A673 (cell line): ENCODE data around the gene TMSB15C. TPM values are rescaled to one million over a fixed set of nuclear protein-coding genes. Genes with fewer than 3 reads are reported as not detected.
"Not testable (repeated sequence)": the region's sequence is repeated elsewhere in the genome, so short reads cannot be mapped to it uniquely, and the experiment has no call there.

Experiments used
- Bru-seq: library from RNA; stranded (reverse); fragments of 400-500 nt; gene quantifications from one replicate; lab custom pipeline; 2021; lab: Mats Ljungman, UMichigan
- BruChase-seq, 2 experiments: library from RNA; stranded (reverse); fragments of 400-500 nt; gene quantifications; one replicate each; lab custom pipeline; 2021; lab: Mats Ljungman, UMichigan
- BruUV-seq: library from RNA; stranded (reverse); fragments of 400-500 nt; replicated peaks from 2 replicates; lab custom pipeline; 2021; lab: Mats Ljungman, UMichigan
- CTCF ChIA-PET: fragments of 300-600 bp; sonication (Branson Sonifier 250); formaldehyde crosslinking; loops from one replicate; lab custom pipeline; 2022; ENCODE audit warnings: antibody characterized with exemption; lab: Charles Lee
- POLR2A ChIA-PET: fragments of 300-600 bp; sonication (Branson Sonifier 250); formaldehyde crosslinking; loops from one replicate; lab custom pipeline; 2022; ENCODE audit warnings: antibody characterized with exemption; ENCODE audit not compliant: low non-redundant PET; lab: Charles Lee
- DNase-seq: peaks from one replicate; pipeline ENCODE4 v3.0.0-alpha.2; 2015; ENCODE audit warnings: low spot score
- H3K27ac ChIP-seq: fragments of 200-600 bp; sonication (generic); 2 replicates; pipeline ENCODE4 v1.5.1; 2016; ENCODE audit warnings: mixed run types, low read depth, mild to moderate bottlenecking, mixed read lengths, antibody characterized with exemption, low read length; ENCODE audit not compliant: poor library complexity, severe bottlenecking
- H3K27me3 ChIP-seq: fragments of 200-600 bp; sonication (generic); replicated peaks from 2 replicates; pipeline ENCODE4 v1.6.1; 2017; ENCODE audit warnings: mixed run types, low read depth, mild to moderate bottlenecking, mixed read lengths, antibody characterized with exemption, low read length; ENCODE audit not compliant: insufficient read depth, poor library complexity
- H3K36me3 ChIP-seq: fragments of 200-600 bp; sonication (generic); 2 replicates; pipeline ENCODE4 v1.6.1; 2016; ENCODE audit warnings: mixed run types, mild to moderate bottlenecking, mixed read lengths, antibody characterized with exemption, low read length; ENCODE audit not compliant: insufficient read depth, poor library complexity, severe bottlenecking
- H3K4me1 ChIP-seq: fragments of 200-600 bp; sonication (generic); 2 replicates; pipeline ENCODE4 v1.6.1; 2017; ENCODE audit warnings: mixed run types, mild to moderate bottlenecking, mixed read lengths, antibody characterized with exemption, low read length; ENCODE audit not compliant: insufficient read depth, poor library complexity, severe bottlenecking
- H3K4me3 ChIP-seq: fragments of 200-600 bp; sonication (generic); 2 replicates; pipeline ENCODE4 v1.5.1; 2016; ENCODE audit warnings: low read depth, mixed run types, mild to moderate bottlenecking, mixed read lengths, low read length; ENCODE audit not compliant: poor library complexity, severe bottlenecking
- H3K9me3 ChIP-seq: fragments of 200-600 bp; sonication (generic); 2 replicates; pipeline ENCODE4 v1.6.1; 2016; ENCODE audit warnings: mixed run types, low read depth, mild to moderate bottlenecking, mixed read lengths, antibody characterized with exemption, low read length; ENCODE audit not compliant: poor library complexity, severe bottlenecking
- EZH2 ChIP-seq: fragments of 200-600 bp; sonication (generic); IDR thresholded peaks from 2 replicates; pipeline ENCODE4 v1.6.1; 2017; ENCODE audit warnings: borderline replicate concordance, low read depth, mild to moderate bottlenecking, mixed read lengths, antibody characterized with exemption, low read length; ENCODE audit not compliant: poor library complexity, severe bottlenecking
- intact Hi-C: fragments of 100-400 bp; cut with micrococcal nuclease; formaldehyde crosslinking; loops from one replicate; pipeline ENCODE4 v1.10.0; 2022; ENCODE audit not compliant: unreplicated experiment
- long read RNA-seq: library from polyadenylated mRNA; stranded (forward); transcript quantifications from one replicate; pipeline ENCODE4 v2.0.0, GENCODE V29; 2022
- total RNA-seq: library from RNA; stranded (reverse); gene quantifications from 2 replicates; pipeline ENCODE4 v1.2.3, GENCODE V29; 2021
- TF ChIP-seq, protein P1 (sequence below): fragments of 300-800, 200-600 bp; sonication (generic); conservative IDR thresholded peaks from 2 replicates; pipeline ENCODE4 v1.5.1; 2017; ENCODE audit warnings: low read depth, mild to moderate bottlenecking, antibody characterized with exemption, low read length, moderate library complexity, mixed read lengths

Gene TMSB15C
- total RNA-seq: 8.2 and 10.8 TPM in 2 replicates
- percentile 19 among the genes with signal in this experiment for Bru-seq, nascent RNA
- BruChase-seq, experiment 1, labeled RNA remaining after a 2-hour chase: percentile 28 among the genes with signal in this experiment
- BruChase-seq, experiment 2, labeled RNA remaining after a 6-hour chase: percentile 17 among the genes with signal in this experiment
- long read RNA-seq, transcript TMSB15B-207 (3 exons, 947 nt): major isoform, 7 of 26 reads
- long read RNA-seq, partial matches to known transcripts: 6 of 26 reads
- long read RNA-seq, other reads (novel, unspliced or antisense): 12 of 26 reads

DNA sequence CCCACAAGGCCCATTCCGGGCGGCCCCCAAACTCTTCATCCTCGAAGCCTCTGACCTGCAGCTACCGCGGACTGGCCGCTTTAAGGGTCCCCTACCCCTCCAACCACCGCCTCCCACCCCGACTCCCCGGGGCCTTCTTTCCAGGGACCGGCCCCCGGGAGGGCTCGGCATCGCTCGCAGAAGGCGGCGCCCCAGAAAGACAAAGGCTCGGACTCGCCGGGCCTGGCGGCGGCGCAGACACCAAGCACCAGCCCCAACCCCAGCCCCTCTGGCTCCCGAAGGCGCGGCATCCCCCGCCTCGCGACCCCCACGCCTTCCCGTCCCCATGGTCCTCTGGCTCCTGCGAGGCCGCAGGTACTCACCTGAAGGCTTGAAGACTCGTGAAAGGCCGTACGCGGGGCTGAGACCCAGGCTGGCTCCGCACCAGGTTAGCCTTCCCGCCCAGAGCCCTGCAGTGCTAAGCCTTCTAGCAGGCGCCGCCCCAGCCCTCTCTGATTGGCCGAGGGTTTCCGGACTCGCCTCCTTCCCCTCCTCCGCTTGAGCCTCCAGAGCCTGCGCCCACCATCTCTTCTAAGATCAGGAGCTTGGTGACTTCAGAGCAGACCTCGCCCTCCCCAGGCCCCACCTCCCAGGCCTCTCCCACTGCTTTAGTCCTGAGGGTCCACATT is at the start of gene TMSB15C:
TMSB15C (minus strand) TSS at position 459 of the 668 bp plus-strand sequence.
- H3K4me3 ChIP-seq, DNase-seq, POLR2A ChIA-PET, H3K9me3 ChIP-seq, H3K36me3 ChIP-seq, H3K27me3 ChIP-seq, H3K4me1 ChIP-seq, intact Hi-C loops, CTCF ChIA-PET, BruUV-seq, H3K27ac ChIP-seq: not testable (repeated sequence)

DNA sequence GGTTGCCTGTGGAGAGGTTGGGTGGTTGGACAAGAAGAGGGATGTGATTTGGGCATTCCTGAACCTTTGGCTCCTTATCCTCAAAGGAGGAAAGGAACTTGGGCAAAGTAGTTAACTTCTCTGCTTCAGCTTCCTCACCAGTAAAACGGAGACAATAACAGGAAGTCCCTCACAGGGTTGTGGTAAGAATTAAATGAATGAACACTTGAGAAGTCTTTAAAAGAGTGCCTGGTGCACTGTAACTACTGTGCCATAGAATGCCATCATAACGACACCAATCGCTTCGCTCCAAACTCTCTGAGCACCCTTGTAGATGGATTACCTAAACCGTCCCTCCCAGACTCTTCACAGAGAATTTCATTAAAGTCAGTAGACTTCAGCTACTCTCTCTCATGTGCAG is 46.8 kb upstream of the TMSB15C start:
- no peaks in the 10 kb centered on the region for H3K36me3 ChIP-seq
- H3K27ac ChIP-seq: no peak overlapping the region
- DNase-seq: no peak
- no peak for TF ChIP-seq EZH2
- TF ChIP-seq, protein P1, sequence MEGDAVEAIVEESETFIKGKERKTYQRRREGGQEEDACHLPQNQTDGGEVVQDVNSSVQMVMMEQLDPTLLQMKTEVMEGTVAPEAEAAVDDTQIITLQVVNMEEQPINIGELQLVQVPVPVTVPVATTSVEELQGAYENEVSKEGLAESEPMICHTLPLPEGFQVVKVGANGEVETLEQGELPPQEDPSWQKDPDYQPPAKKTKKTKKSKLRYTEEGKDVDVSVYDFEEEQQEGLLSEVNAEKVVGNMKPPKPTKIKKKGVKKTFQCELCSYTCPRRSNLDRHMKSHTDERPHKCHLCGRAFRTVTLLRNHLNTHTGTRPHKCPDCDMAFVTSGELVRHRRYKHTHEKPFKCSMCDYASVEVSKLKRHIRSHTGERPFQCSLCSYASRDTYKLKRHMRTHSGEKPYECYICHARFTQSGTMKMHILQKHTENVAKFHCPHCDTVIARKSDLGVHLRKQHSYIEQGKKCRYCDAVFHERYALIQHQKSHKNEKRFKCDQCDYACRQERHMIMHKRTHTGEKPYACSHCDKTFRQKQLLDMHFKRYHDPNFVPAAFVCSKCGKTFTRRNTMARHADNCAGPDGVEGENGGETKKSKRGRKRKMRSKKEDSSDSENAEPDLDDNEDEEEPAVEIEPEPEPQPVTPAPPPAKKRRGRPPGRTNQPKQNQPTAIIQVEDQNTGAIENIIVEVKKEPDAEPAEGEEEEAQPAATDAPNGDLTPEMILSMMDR: no peak
- no peaks in the 10 kb centered on the region for H3K4me1 ChIP-seq
- peaks cover 8% of the 10 kb centered on the region for H3K27me3 ChIP-seq
- ChIA-PET POLR2A (no interaction called here), CTCF (no interaction called here)
- intact Hi-C loops: no loop called here
- no TSS peak for BruUV-seq
- H3K9me3 ChIP-seq: no peaks in the 10 kb centered on the region
- H3K4me3 ChIP-seq: no peak overlapping the region

DNA sequence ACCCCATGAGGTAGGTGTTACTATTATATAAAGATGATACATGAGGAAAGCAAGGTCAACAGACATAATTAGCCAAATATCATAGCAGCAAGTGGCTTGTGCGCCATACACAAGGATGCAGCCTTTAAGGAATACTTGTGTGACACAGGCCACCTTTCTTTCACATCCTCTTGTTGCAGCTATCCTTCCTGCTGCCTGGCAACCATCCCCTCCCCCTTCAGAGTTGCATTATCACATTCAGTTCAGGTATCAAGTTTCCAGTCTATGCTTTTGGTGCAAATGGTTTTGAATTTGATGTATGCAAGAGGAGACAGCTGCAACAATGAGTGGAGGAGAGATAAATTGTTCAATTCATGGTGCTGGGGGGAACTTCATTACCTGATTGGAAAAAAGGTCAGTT is 42.7 kb upstream of the TMSB15C start:
- POLR2A ChIA-PET: no interaction called here
- no peaks in the 10 kb centered on the region for H3K4me1 ChIP-seq
- TF ChIP-seq, protein P1: no peak
- TF ChIP-seq EZH2: no peak
- no peak overlapping the region for H3K27ac ChIP-seq
- no peak for DNase-seq
- no peaks in the 10 kb centered on the region for H3K9me3 ChIP-seq
- no peaks in the 10 kb centered on the region for H3K36me3 ChIP-seq
- peaks cover 8% of the 10 kb centered on the region for H3K27me3 ChIP-seq
- no TSS peak for BruUV-seq
- CTCF ChIA-PET: no interaction called here
- H3K4me3 ChIP-seq: no peak overlapping the region
- intact Hi-C loops: no loop called here

DNA sequence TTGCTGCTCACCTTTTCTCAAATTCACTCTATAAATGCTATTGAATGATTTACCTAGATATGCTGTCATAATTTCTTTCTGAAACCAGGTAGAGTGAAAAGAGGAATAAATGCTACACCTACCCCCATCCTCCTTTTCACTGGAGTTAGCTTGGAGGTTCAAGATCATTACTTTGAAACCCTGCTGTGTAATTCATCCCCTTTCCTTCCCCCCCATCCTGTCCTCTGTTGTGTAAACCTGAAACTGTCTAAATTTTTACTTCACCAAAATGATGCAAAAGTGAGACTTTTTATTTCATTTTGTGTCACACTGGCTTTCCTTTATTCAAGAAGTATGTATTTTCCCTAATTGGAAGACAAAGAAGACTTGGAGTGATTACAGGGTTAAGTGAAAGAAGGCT is 41.7 kb upstream of the TMSB15C start:
- POLR2A ChIA-PET: no interaction called here
- no TSS peak for BruUV-seq
- H3K27me3 ChIP-seq: peaks cover 11% of the 10 kb centered on the region
- H3K4me3 ChIP-seq: no peak overlapping the region
- TF ChIP-seq, protein P1: no peak
- no peak for TF ChIP-seq EZH2
- H3K36me3 ChIP-seq: no peaks in the 10 kb centered on the region
- no peaks in the 10 kb centered on the region for H3K4me1 ChIP-seq
- no peaks in the 10 kb centered on the region for H3K9me3 ChIP-seq
- CTCF ChIA-PET: no interaction called here
- no peak for DNase-seq
- no peak overlapping the region for H3K27ac ChIP-seq
- intact Hi-C loops: no loop called here
